GM21390 (cell line): ENCODE results near the gene IDH3G.

ENCODE experiments used
- ATAC-seq: cut with Tn5 transposase; IDR thresholded peaks from one replicate; pipeline ENCODE4 v1.9.1; 2021; ENCODE audit not compliant: unreplicated experiment

IDH3G gene

GRCh38 chrX:153816831-153817690 is 22.9 kb upstream of the IDH3G start:
- no peak for ATAC-seq

GRCh38 chrX:153814591-153815315 is 20.6 kb upstream of the IDH3G start:
- no peak for ATAC-seq

GRCh38 chrX:153813161-153813560 is 19.0 kb upstream of the IDH3G start:
- ATAC-seq = no peak

- no peak for ATAC-seq
Observed at GRCh38 chrX:153812220-153812619, 18.0 kb upstream of the IDH3G start.

- ATAC-seq = no peak
Observed at GRCh38 chrX:153807976-153808375, 13.8 kb upstream of the IDH3G start.

- ATAC-seq = no peak
Observed at GRCh38 chrX:153806999-153807575, 12.9 kb upstream of the IDH3G start.

GRCh38 chrX:153805436-153805835 is 11.3 kb upstream of the IDH3G start:
- no peak for ATAC-seq

- ATAC-seq = no peak
Observed at GRCh38 chrX:153804621-153805020, 10.4 kb upstream of the IDH3G start.

- ATAC-seq = no peak
Observed at GRCh38 chrX:153804100-153804595, 10.0 kb upstream of the IDH3G start.

- no peak for ATAC-seq
Observed at GRCh38 chrX:153803211-153804099, 9.3 kb upstream of the IDH3G start.

GRCh38 chrX:153802513-153803045 is 8.4 kb upstream of the IDH3G start:
- no peak for ATAC-seq

- ATAC-seq = no peak
Observed at GRCh38 chrX:153801669-153802068, 7.5 kb upstream of the IDH3G start.

- no peak for ATAC-seq
Observed at GRCh38 chrX:153800746-153801145, 6.6 kb upstream of the IDH3G start.

GRCh38 chrX:153800177-153800722 is 6.1 kb upstream of the IDH3G start:
- no peak for ATAC-seq

GRCh38 chrX:153799326-153799725 is 5.2 kb upstream of the IDH3G start:
- no peak for ATAC-seq

- no peak for ATAC-seq
Observed at GRCh38 chrX:153797415-153798015, 3.3 kb upstream of the IDH3G start.

- no peak for ATAC-seq
Observed at GRCh38 chrX:153794897-153795816, 982 bp upstream of the IDH3G start.

GRCh38 chrX:153793291-153793690 is 884 bp downstream of the IDH3G start:
- no peak for ATAC-seq

- no peak for ATAC-seq
Observed at GRCh38 chrX:153792368-153792767, 1.8 kb downstream of the IDH3G start.
